ENCODE measurements around the gene CAPN7. TPM values are rescaled to one million over a fixed set of nuclear protein-coding genes. Genes with fewer than 3 reads are reported as not detected.

CAPN7 gene
- total RNA-seq (38.0 and 39.0 TPM in 2 replicates), polyA plus RNA-seq (21.1 and 25.9 TPM in 2 replicates), polyA minus RNA-seq (ENCODE audit: low replicate concordance) (2.1 and 12.8 TPM in 2 replicates)
- polyA plus RNA-seq (2012): 13.0 and 16.2 TPM in 2 replicates

DNA sequence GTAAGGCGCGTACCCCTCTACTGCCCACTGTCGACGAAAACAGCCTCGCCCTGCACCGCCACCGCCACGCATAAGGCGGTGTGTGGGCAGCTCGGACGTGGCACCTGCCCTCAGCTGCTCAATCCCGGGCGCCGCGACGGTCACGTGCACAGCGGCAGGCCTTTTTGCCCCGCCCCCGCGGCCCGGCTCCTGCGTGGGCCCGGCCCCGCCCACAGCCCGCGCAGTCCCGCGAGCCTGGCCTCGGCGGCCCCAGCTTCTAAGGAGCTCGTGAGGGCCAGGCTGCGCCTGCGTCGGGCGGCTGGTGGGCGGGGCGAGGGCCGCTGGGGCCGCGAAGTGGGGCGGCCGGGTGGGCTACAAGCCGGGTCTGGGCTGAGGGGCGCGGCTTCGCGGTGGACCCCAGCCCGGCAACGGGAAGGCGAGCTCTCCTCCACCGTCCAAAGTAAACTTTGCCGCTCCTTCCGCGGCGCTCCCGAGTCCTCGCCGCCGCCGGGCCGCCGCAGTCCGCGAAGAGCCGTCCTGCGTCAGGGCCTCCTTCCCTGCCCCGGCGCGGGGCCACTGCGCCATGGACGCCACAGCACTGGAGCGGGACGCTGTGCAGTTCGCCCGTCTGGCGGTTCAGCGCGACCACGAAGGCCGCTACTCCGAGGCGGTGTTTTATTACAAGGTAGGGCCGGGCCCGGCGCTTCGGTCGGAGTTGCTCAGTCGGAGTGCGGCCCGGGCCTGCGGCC is at the start of gene CAPN7:
Gene CAPN7, plus strand, starts transcription at position 313 of the 728 bp plus-strand sequence. Its CDS starts 250 bp downstream, at position 563.
- TF ChIP-seq, protein P1, sequence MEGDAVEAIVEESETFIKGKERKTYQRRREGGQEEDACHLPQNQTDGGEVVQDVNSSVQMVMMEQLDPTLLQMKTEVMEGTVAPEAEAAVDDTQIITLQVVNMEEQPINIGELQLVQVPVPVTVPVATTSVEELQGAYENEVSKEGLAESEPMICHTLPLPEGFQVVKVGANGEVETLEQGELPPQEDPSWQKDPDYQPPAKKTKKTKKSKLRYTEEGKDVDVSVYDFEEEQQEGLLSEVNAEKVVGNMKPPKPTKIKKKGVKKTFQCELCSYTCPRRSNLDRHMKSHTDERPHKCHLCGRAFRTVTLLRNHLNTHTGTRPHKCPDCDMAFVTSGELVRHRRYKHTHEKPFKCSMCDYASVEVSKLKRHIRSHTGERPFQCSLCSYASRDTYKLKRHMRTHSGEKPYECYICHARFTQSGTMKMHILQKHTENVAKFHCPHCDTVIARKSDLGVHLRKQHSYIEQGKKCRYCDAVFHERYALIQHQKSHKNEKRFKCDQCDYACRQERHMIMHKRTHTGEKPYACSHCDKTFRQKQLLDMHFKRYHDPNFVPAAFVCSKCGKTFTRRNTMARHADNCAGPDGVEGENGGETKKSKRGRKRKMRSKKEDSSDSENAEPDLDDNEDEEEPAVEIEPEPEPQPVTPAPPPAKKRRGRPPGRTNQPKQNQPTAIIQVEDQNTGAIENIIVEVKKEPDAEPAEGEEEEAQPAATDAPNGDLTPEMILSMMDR (conservative IDR thresholded peaks at IDR 0.05 in 1 of 2, IDR thresholded peaks at IDR 0.05 in 1 of 2; ENCODE audit: low read depth in 1 of 2, low read length in 2 of 2): peak; percentile 32 to 33
- TF ChIP-seq EZH2 (IDR thresholded peaks at IDR 0.05; ENCODE audit: low read length, missing control alignments): no peak
- Histone ChIP-seq H3K9ac (ENCODE audit: insufficient read depth, low read length) (peak within 1 kb of the TSS; percentile 92), H3K4me2 (ENCODE audit: extremely low read depth, insufficient read depth, low read length) (peak within 1 kb of the TSS; percentile 90), H3K27ac (ENCODE audit: insufficient read depth, low read length) (peak within 1 kb of the TSS; percentile 87), H3K79me2 (ENCODE audit: control insufficient read depth, insufficient read depth, low read length) (peaks cover 43% of the 10 kb centered on the region), H3K4me3 (replicated peaks in 1 of 4; ENCODE audit: control extremely low read depth in 1 of 4, insufficient read depth in 1 of 4, low read depth in 3 of 4, low read length in 4 of 4) (peak within 1 kb of the TSS; percentile 91 to 94 (median 92)), H3K36me3 (ENCODE audit: control insufficient read depth, insufficient read depth, low read length) (no peaks in the 10 kb centered on the region), H3K9me3 (ENCODE audit: control insufficient read depth, insufficient read depth, low read depth, low read length) (no peaks in the 10 kb centered on the region), H3K27me3 (ENCODE audit: control insufficient read depth, insufficient read depth, low read length) (no peaks in the 10 kb centered on the region), H4K20me1 (ENCODE audit: control insufficient read depth, extremely low read depth, insufficient read depth, low read length) (peaks cover 2% of the 10 kb centered on the region), H2AFZ (ENCODE audit: low read length) (peak within 1 kb of the TSS; percentile 87), H3K4me1 (ENCODE audit: control insufficient read depth, extremely low read depth, insufficient read depth, low read length) (peaks cover 3% of the 10 kb centered on the region)
- peak; percentile 91 to 93 for DNase-seq (ENCODE audit: low read depth in 2 of 2)

DNA sequence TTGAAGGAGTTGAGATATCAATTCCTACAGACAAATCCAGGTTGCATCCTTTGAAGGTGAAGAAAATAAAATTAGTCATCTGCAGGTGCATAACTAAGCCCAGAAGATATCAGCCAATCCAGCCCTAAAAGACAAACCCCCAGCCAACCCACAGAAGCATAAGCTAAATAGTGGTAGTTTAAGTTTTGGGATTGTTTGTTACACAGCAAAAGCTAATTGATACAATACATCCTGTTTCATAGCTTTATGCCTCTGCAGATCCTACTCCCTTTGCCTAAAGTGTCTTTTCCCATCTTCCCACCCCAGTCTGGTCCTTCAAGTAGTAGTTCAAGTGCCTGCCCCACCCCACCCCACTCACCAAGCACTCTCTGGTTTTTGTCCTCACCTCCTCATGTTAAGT is 48.6 kb upstream of the CAPN7 start:
- H3K4me2 ChIP-seq (ENCODE audit: extremely low read depth, insufficient read depth, low read length): no peak overlapping the region
- no peaks in the 10 kb centered on the region for H3K4me1 ChIP-seq (ENCODE audit: control insufficient read depth, extremely low read depth, insufficient read depth, low read length)
- H3K9me3 ChIP-seq (ENCODE audit: control insufficient read depth, insufficient read depth, low read depth, low read length): no peaks in the 10 kb centered on the region
- H3K36me3 ChIP-seq (ENCODE audit: control insufficient read depth, insufficient read depth, low read length): no peaks in the 10 kb centered on the region
- H2AFZ ChIP-seq (ENCODE audit: low read length): no peak overlapping the region
- peaks cover 5% of the 10 kb centered on the region for H3K27me3 ChIP-seq (ENCODE audit: control insufficient read depth, insufficient read depth, low read length)
- no peak for DNase-seq (ENCODE audit: low read depth in 2 of 2)
- H3K4me3 ChIP-seq (replicated peaks in 1 of 4; ENCODE audit: control extremely low read depth in 1 of 4, insufficient read depth in 1 of 4, low read depth in 3 of 4, low read length in 4 of 4): no peak overlapping the region
- no peak overlapping the region for H3K9ac ChIP-seq (ENCODE audit: insufficient read depth, low read length)
- no peak overlapping the region for H3K27ac ChIP-seq (ENCODE audit: insufficient read depth, low read length)
- no peaks in the 10 kb centered on the region for H3K79me2 ChIP-seq (ENCODE audit: control insufficient read depth, insufficient read depth, low read length)
- no peaks in the 10 kb centered on the region for H4K20me1 ChIP-seq (ENCODE audit: control insufficient read depth, extremely low read depth, insufficient read depth, low read length)
- TF ChIP-seq, protein P1 (conservative IDR thresholded peaks at IDR 0.05 in 1 of 2, IDR thresholded peaks at IDR 0.05 in 1 of 2; ENCODE audit: low read depth in 1 of 2, low read length in 2 of 2): no peak
- TF ChIP-seq EZH2 (IDR thresholded peaks at IDR 0.05; ENCODE audit: low read length, missing control alignments): no peak

DNA sequence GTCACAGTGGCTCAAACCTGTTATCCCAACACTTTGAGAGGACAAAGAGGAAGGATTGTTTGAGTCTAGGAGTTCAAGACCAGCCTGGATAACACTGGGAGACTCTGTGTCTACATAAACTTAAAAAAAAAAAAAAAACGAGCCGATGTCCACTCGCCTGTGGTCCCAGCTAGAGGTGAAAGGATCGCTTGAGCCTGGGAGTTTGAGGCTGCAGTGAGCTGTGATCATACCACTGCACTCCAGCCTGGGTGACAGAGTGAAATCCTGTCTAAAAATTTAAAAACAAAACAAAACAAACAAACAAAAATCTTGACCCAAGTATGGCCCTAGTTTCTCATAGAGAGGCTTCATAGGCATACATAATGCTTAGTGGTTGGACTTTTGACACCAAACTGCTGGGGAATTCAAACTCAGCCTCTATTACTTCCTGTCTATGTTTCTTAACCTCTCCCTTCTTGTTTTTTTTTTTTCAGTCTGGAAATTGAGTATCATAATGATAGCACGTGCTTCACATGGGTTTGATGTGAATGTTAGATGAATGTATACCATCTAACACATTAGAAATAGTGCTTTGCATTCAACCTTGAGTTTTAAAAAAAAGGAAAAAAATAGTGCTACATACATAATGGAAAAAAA is 46.4 kb upstream of the CAPN7 start:
- no peak overlapping the region for H3K9ac ChIP-seq (ENCODE audit: insufficient read depth, low read length)
- no peaks in the 10 kb centered on the region for H3K9me3 ChIP-seq (ENCODE audit: control insufficient read depth, insufficient read depth, low read depth, low read length)
- no peak overlapping the region for H3K27ac ChIP-seq (ENCODE audit: insufficient read depth, low read length)
- no peaks in the 10 kb centered on the region for H3K36me3 ChIP-seq (ENCODE audit: control insufficient read depth, insufficient read depth, low read length)
- peaks cover 5% of the 10 kb centered on the region for H3K27me3 ChIP-seq (ENCODE audit: control insufficient read depth, insufficient read depth, low read length)
- no peak overlapping the region for H2AFZ ChIP-seq (ENCODE audit: low read length)
- no peak overlapping the region for H3K4me2 ChIP-seq (ENCODE audit: extremely low read depth, insufficient read depth, low read length)
- no peak for DNase-seq (ENCODE audit: low read depth in 2 of 2)
- H3K4me1 ChIP-seq (ENCODE audit: control insufficient read depth, extremely low read depth, insufficient read depth, low read length): no peaks in the 10 kb centered on the region
- TF ChIP-seq, protein P1 (conservative IDR thresholded peaks at IDR 0.05 in 1 of 2, IDR thresholded peaks at IDR 0.05 in 1 of 2; ENCODE audit: low read depth in 1 of 2, low read length in 2 of 2): no peak
- no peak for TF ChIP-seq EZH2 (IDR thresholded peaks at IDR 0.05; ENCODE audit: low read length, missing control alignments)
- no peaks in the 10 kb centered on the region for H4K20me1 ChIP-seq (ENCODE audit: control insufficient read depth, extremely low read depth, insufficient read depth, low read length)
- H3K4me3 ChIP-seq (replicated peaks in 1 of 4; ENCODE audit: control extremely low read depth in 1 of 4, insufficient read depth in 1 of 4, low read depth in 3 of 4, low read length in 4 of 4): no peak overlapping the region
- no peaks in the 10 kb centered on the region for H3K79me2 ChIP-seq (ENCODE audit: control insufficient read depth, insufficient read depth, low read length)

All from fibroblast of lung (primary cell).